ENCODE results near the gene DUT. TPM values are rescaled to one million over a fixed set of nuclear protein-coding genes. Genes with fewer than 3 reads are reported as not detected.

DUT gene
- total and polyA plus RNA-seq, 9 of the 15 experiments (the other 6 are each of a cell fraction or from before 2014, with no cell fraction given): 13.9 to 235 (median 94.9) TPM

DNA sequence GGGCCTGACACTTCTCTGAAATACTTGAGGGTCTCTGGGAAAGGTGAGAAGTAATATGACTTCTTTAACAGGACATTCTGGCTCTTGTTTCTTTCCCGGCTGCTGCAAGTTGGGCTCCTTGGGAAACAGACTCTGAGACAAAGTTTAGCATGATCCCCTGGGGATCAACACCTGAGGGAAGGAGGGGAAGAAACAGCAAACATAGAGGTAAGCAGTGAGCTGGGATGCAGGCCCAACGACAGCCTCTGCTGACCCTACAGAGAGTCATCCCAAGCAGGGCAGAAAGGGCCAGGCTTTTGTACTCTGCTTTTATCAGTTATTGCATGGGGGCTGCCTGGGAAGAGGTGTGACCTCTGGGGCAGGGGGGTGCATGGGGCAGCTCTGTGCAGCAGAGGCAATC lies 26.8 kb upstream of the DUT start (continued):
- TF ChIP-seq, protein P1, sequence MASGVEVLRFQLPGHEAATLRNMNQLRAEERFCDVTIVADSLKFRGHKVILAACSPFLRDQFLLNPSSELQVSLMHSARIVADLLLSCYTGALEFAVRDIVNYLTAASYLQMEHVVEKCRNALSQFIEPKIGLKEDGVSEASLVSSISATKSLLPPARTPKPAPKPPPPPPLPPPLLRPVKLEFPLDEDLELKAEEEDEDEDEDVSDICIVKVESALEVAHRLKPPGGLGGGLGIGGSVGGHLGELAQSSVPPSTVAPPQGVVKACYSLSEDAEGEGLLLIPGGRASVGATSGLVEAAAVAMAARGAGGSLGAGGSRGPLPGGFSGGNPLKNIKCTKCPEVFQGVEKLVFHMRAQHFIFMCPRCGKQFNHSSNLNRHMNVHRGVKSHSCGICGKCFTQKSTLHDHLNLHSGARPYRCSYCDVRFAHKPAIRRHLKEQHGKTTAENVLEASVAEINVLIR (CRISPR knock-in tag; IDR thresholded peaks at IDR 0.05): no peak
- TF ChIP-seq ELF1 (tag; IDR thresholded peaks at IDR 0.05) (no peak), RFX7 (CRISPR knock-in tag; IDR thresholded peaks at IDR 0.05) (no peak), KLF16 (IDR thresholded peaks at IDR 0.05) (no peak), ZNF766 (CRISPR knock-in tag; conservative IDR thresholded peaks at IDR 0.05) (no peak), SOX6 (IDR thresholded peaks at IDR 0.05) (no peak), PCBP1 (IDR thresholded peaks at IDR 0.05; ENCODE audit: low read depth, low read length, poor library complexity, severe bottlenecking) (no peak)
- TF ChIP-seq, protein P2, sequence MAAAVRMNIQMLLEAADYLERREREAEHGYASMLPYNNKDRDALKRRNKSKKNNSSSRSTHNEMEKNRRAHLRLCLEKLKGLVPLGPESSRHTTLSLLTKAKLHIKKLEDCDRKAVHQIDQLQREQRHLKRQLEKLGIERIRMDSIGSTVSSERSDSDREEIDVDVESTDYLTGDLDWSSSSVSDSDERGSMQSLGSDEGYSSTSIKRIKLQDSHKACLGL (CRISPR knock-in tag; IDR thresholded peaks at IDR 0.05; ENCODE audit: borderline replicate concordance, poor library complexity, severe bottlenecking): no peak

DNA sequence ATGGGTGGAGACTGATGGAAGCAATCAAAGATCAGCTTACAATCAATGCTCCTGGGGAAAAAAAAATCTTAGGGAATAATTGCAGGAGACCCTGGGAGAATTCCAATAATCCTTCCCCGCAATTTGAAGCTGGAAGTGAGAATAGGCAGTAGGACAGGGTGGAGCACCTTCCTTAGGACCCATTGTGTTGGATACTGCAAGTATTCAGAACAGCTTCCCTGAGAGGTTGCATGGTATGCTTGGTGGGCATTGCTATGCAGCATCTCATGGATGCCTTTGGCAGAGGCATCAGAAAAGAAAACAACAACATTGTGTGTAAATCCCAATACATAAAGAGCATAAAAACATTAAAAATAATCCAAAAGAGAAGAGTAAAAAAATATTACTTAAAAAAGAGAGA lies 24.6 kb upstream of the DUT start:
- ChIA-PET POLR2A (interaction anchor here (1.2 kb wide), 1 partner anchor 16 kb away, joined by 3 read pairs; no protein-coding TSS in a partner anchor), CTCF (ENCODE audit: low intra/inter-chr PET ratio) (no interaction called here)
- Histone ChIP-seq H3K36me3 (ENCODE audit: control insufficient read depth, insufficient read depth, low read length) (no peaks in the 10 kb centered on the region), H3K4me2 (ENCODE audit: insufficient read depth, low read length) (no peak overlapping the region), H3K27me3 (ENCODE audit: control insufficient read depth in 2 of 2, insufficient read depth in 2 of 2, low read length in 2 of 2) (peaks cover 0 to under 1% of the 10 kb centered on the region in 2 experiments; a peak in 2 of 5 replicates), H3K79me2 (ENCODE audit: control insufficient read depth, insufficient read depth, low read length) (no peaks in the 10 kb centered on the region), H3K27ac (ENCODE audit: extremely low read depth, low read depth, low read length) (no peak overlapping the region), H3K9me3 (replicated peaks; ENCODE audit: control insufficient read depth, insufficient read depth, low read depth, low read length) (no peaks in the 10 kb centered on the region), H4K20me1 (replicated peaks; ENCODE audit: control insufficient read depth, insufficient read depth, low read length) (no peaks in the 10 kb centered on the region), H3K9me1 (ENCODE audit: control insufficient read depth, insufficient read depth, low read length) (no peaks in the 10 kb centered on the region), H3K4me3 (no peak overlapping the region), H2AFZ (ENCODE audit: low read depth, low read length) (no peak overlapping the region), H3K9ac (ENCODE audit: insufficient read depth in 1 of 2, low read depth in 2 of 2, low read length in 2 of 2) (no peak overlapping the region), H3K4me1 (replicated peaks in 1 of 2; ENCODE audit: control insufficient read depth in 2 of 2, insufficient read depth in 2 of 2, low read length in 2 of 2) (no peaks in the 10 kb centered on the region)
- intact Hi-C loops (cut with micrococcal nuclease): no loop called here
- in situ Hi-C loops (cut with MboI): no loop called here
- DNase-seq (ENCODE audit: extremely low read depth in 1 of 4, low spot score in 3 of 4) (no peak), ATAC-seq (no peak), FAIRE-seq (no peak)
- no TSS peak for BruUV-seq (replicated peaks)
- 0% methylated on average over 1 of the region's 1 CpG for WGBS (ENCODE audit: insufficient coverage, low coverage, missing lambda C conversion rate)
- no peak for TF ChIP-seq ILF3 (IDR thresholded peaks at IDR 0.05; ENCODE audit: borderline replicate concordance)
- TF ChIP-seq PRMT5 (CRISPR knock-in tag; IDR thresholded peaks at IDR 0.05): no peak
- TF ChIP-seq, protein P3, sequence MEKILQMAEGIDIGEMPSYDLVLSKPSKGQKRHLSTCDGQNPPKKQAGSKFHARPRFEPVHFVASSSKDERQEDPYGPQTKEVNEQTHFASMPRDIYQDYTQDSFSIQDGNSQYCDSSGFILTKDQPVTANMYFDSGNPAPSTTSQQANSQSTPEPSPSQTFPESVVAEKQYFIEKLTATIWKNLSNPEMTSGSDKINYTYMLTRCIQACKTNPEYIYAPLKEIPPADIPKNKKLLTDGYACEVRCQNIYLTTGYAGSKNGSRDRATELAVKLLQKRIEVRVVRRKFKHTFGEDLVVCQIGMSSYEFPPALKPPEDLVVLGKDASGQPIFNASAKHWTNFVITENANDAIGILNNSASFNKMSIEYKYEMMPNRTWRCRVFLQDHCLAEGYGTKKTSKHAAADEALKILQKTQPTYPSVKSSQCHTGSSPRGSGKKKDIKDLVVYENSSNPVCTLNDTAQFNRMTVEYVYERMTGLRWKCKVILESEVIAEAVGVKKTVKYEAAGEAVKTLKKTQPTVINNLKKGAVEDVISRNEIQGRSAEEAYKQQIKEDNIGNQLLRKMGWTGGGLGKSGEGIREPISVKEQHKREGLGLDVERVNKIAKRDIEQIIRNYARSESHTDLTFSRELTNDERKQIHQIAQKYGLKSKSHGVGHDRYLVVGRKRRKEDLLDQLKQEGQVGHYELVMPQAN (IDR thresholded peaks at IDR 0.05; ENCODE audit: borderline replicate concordance): no peak
- no peak for TF ChIP-seq SRSF7 (optimal IDR thresholded peaks at IDR 0.05; ENCODE audit: low read depth, low read length)
- TF ChIP-seq PURB (CRISPR knock-in tag; IDR thresholded peaks at IDR 0.05; ENCODE audit: low read depth): no peak
- no peak for TF ChIP-seq FOXK2 (conservative IDR thresholded peaks at IDR 0.05 in 1 of 2, IDR thresholded peaks at IDR 0.05 in 1 of 2; ENCODE audit: low read depth in 2 of 2)
- no peak for TF ChIP-seq MYNN (IDR thresholded peaks at IDR 0.05)
- no peak for TF ChIP-seq MYNN (CRISPR knock-in tag; IDR thresholded peaks at IDR 0.05)
- TF ChIP-seq ZNF75A (CRISPR knock-in tag; IDR thresholded peaks at IDR 0.05): no peak
- no peak for TF ChIP-seq RBBP5 (IDR thresholded peaks at IDR 0.05; ENCODE audit: borderline replicate concordance, insufficient read depth, low read length, poor library complexity, severe bottlenecking)
- no peak for TF ChIP-seq NFYB (IDR thresholded peaks at IDR 0.05; ENCODE audit: extremely low read depth, insufficient read length)
- TF ChIP-seq KLF10 (CRISPR knock-in tag; IDR thresholded peaks at IDR 0.05): no peak
- no peak for TF ChIP-seq HNRNPUL1 (IDR thresholded peaks at IDR 0.05; ENCODE audit: low read length)

Data from K562 (cell line).